ELF-1 (cell line): ENCODE data around the gene STX10.

Experiments used
- DNase-seq: peaks from one replicate; pipeline ENCODE4 v3.0.0-alpha.2; 2016; ENCODE audit warnings: low read depth, low spot score

STX10 gene

DNA sequence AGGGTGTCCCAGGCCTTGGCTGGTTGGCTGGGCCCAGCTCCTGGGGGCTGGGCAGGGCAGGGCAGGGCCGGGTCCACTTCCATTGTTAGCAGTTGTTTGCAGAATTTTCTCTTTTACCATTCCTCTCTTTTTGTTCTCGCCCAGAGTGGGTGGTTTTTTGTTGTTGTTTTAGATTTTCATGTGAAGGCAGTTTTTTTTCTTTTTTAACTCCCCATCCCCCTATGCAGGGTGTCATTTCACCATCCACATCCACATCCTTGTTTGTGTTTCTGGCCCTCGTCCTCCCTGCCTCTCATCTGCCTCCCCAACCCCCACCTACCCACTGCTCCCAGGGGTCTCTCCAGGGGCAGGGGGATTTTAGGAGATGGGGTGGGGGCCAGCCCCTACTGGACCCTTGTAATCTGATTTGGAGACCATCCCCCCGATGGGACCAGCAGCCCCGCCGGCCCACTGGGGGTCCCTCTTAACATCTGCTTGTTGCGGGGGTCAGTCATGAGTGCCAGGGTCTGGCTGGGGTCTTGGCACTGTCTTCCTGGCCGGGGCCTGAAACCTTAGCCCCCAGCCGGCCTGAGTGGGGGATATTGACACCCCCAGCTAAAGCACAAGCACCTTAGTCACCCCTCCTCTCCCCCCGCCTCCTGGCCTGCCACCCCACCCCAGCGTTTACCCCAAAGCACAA is 10.4 kb downstream of the STX10 start:
- DNase-seq, result no peak

DNA sequence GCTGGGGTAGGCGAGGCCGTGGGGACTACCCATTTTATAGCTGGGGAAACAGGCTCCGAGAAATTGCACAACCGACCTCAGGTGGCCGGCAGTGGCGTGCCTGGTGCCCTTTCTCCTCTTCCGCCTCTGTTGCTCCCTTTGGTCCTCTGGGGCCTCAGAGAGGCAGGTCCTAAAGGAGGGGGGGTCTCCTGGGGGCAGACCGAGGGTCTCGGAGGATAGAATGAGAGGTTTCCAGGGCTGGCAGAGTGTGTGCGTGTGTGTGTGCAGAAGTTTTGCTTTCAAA is 11.3 kb downstream of the STX10 start:
- DNase-seq, result no peak

DNA sequence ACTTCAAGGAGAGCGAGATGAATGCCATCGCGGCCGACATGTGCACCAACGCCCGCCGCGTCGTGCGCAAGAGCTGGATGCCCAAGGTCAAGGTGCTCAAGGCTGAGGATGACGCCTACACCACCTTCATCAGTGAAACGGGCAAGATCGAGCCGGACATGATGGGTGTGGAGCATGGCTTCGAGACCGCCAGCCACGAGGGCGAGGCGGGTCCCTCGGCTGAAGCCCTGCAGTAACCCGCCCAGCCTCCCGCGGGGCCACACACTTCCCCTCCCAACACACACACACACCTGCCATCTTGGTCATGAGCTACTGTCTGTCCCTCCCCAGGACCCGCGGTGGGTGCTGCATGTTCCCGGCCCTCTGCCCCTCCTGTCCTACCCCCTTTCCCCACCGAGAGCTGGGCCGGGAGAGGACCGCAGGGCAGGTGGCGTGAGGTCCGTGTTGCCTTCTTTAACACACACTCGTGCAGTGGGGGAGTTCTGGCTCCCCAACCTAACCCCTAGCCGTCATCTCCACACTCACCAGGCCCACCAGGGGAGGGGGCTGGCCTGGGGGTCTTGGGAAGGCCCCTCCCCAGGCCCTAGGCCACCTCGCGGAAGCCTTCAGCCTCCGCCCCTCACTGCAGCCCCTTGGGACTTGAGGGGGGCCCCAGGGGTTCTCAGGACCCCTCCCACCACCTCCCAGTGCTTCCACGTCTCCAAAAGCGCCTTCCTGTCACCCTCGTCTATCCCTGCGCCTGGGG is 11.8 kb downstream of the STX10 start:
- DNase-seq, result no peak

DNA sequence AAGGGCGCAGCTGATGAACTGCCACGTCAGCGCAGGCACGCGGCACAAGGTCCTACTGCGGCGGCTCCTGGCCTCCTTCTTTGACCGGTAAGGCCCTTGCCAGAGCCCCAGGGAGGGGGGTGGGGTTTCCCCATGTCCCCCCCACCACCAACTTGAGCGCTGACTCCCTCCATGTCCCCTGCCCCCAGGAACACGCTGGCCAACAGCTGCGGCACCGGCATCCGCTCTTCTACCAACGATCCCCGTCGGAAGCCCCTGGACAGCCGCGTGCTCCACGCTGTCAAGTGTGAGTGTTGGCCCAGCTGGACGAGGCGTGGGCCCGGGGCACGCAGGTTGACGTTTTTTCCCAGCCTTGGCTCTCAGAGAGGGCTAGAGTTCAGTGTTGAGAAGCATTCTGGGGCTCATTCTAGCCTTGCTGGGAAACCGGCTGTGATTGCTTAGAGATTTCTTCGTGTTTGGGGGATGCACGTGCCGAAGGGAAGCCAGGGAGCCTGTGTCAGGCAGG is 12.8 kb downstream of the STX10 start:
- no peak for DNase-seq

DNA sequence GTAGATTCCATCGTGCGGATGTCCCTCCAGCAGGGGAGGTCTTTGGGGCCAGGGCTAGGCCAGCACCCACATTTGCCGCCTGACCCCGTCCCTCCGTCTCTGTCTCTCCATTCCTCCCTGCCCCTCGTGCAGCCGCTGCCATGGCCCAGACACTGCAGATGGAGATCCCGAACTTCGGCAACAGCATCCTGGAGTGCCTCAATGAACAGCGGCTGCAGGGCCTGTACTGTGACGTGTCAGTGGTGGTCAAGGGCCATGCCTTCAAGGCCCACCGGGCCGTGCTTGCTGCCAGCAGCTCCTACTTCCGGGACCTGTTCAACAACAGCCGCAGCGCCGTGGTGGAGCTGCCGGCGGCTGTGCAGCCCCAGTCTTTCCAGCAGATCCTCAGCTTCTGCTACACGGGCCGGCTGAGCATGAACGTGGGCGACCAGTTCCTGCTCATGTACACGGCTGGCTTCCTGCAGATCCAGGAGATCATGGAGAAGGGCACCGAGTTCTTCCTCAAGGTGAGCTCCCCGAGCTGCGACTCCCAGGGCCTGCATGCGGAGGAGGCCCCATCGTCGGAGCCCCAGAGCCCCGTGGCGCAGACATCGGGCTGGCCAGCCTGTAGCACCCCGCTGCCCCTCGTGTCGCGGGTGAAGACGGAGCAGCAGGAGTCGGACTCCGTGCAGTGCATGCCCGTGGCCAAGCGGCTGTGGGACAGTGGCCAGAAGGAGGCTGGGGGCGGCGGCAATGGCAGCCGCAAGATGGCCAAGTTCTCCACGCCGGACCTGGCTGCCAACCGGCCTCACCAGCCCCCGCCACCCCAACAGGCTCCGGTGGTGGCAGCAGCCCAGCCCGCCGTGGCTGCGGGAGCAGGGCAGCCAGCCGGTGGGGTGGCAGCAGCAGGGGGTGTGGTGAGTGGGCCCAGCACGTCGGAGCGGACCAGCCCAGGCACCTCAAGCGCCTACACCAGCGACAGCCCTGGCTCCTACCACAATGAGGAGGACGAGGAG is 14.8 kb downstream of the STX10 start:
- no peak for DNase-seq

DNA sequence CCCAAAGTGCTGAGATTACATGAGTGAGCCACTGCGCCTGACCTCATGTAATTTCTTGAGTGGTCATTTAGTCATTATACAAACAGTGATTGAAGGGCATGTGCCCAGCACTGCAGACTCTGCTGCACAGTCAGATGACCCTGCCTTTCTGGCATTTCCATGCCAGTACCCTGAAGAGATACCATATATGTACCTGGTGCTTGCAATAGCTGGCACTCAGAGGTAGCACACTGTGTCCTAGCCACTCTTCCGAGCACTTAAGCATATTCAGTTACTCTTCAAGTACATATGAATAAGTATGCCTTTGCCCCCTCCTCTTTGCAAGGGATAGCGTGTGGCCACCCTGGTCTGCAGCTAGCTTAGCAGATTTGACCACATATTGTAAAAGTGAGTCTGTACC is 15.5 kb downstream of the STX10 start:
- no peak for DNase-seq

DNA sequence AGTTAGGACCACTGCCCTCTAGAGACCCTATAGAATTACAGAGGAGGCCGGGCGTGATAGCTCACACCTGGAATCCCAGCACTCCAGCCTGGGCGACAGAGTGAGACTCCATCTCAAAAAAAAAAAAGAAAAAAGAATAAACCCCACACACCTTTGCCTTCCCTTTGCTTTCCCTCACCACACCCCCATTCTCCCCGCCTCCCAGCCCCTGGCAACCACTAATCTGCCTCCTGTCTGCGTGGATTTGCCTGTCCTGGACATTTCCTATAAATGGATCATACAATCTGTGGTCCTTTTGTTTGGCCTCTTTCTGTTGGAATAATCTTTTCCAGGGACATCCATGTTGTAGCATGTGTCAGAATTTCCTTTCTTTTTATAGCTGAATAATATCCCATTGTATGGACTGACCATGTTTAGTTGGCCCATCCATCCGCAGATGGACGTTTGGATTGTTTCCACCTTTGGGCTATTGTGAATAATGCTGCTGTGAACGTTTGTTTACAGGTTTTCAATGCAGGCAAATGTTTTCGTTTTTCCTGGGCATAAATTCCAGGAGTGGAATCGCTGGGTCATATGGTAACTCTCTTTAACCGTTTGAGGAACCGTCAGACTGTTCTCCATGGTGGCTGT is 16.8 kb downstream of the STX10 start:
- DNase-seq, result no peak

DNA sequence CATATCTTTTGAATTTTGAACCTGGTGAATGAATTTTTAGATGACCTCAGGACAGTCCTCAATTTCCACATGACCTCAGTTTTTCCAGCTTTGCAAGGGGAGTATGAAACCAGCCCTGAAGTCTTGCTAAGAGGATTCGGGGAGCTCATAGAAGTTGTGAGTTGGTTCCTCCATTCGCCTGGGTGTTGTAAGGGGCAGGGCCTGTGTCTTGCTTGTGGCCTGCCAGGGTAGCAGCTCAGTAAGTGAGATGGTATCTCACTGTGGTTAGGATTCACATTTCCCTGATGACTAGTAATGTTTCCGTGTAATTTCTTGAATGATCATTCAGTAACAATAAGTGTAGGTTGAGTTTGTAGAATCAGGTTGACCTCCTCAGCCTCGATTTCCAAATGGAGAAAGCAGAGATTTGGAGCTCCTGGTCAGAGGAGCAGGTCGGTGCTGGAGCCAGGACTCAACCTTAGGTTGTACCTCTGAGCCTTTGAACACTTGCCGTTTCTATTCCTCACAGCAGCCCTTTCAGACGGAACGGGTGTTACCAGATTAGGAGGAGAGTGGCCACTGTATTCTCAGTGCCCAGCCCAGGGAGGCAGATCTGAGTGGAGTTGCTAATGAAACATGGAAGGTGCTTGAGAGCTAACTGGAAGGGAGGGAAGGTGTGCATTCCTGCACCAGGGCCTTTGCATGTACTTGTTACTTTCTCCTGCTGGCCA is 17.5 kb downstream of the STX10 start:
- DNase-seq, result no peak

DNA sequence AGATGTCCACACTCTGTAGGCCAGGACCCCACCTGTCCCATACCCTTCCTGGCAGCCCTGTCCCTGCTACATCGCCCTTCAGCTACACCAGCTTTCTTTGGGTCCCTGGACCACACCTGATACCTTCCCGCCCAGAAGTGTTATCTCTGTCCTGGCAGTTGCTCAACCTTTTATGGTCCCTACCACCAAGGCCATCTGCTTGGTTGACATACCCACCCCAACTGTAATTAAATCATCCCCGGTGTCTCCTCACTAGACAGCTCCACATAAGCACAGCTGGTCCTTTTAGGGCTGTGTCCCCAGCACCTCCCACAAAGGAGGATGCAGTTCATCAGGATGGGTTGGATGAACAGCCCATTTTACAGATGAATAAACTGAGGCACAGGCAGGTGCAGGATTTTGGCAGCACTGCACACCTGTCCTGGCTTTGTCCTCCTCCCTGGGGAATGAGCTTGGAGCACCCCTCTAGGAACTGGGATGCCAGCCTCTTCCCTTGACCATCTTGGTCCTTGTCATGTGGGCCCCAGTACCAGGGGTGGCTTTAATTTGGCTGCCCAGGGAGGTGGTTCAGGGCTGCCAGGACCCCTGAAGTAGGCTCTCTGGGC is 19.2 kb downstream of the STX10 start:
- no peak for DNase-seq

DNA sequence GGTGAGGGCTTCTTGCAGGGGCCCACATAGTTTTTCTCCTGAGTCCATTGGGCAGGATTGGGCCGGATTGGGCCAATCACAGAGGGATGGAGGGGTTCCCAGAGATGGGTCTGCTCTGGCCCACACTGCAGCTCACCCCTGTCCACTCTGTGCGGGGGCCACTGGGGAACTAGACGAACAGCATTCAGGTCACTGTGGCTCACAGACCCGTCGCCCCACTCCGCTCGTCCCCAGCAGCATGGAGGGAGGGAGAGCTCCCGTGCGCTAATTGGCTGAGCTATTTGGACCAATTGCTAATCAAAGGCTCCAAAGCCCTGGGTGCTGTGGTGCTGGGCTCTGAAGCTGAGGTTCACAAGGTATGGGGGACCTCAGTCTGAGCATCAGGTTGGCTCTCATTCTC is 20.8 kb downstream of the STX10 start:
- DNase-seq, result no peak

DNA sequence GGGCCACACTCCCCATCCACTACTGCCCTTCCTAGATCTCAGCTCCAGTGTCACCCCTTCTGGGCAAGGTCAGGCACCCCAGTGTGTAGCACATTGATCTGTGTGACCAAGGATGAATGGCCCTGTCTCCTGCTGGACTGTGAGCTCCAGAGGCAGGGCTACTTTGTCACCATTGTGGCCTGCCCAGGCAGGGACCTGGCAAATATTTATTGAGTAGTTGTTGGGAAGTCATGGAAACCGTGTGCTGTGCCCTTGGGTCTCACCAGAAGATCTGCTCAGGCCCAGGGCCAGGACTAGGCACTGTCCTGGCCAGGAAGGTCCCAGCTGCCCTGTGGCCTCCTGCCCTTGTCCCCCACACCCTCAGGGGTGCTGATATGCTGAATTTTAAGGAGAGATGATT is 21.6 kb downstream of the STX10 start:
- no peak for DNase-seq

DNA sequence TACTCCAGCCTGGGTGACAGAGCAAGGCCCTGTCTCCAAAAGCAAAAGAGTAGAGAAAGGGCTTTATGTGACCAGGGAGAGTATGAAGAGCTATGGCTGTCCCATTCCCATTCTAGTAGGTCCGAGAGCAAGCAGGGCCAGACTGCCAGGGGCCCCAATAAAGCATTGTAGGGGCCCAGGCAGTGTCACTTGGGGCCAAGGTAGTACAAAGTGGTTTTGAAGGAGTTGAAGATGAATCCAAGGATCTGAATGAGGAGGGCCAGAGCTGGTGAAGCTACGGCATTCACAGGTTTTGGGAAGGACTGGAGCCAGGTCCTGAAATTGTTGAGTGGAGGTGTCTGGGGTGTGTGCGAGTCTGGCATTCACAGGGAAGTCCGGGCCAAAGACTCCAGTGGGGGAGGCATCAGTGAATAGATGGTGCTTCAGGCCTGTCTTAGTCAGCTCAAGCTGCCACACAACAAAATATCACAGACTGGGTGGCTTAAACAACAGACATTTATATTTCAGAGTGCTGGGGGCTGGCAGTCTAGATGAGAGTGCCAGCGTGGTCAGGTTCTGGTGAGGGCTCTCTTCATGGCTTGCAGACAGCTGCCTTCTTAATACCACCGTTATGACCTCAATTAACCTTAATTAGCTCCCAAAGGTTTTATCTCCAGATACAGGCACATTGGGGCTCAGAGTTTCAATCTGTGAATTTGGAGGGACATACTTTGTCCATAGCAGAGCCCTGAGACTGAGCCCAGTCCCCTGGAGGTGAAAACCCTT is 22.2 kb downstream of the STX10 start:
- no peak for DNase-seq

DNA sequence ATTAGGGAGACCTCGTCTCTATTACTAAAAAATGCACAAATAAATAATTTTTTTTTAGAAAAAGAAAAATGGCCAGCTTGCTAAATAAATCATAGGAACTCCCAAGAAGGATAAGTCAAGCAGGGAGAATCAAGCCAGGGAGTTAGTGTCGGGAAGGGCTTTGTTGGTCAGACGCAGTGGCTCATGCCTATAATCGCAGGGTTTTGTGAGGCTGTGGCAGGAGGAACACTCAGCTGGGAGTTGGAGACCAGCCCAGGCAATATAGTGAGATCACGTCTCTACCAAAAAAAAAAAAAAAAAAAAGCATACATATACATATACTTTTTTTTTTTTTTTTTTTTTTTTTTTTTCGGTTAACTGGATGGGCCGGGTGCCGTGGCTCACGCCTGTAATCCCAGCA is 23.1 kb downstream of the STX10 start:
- DNase-seq, result no peak

DNA sequence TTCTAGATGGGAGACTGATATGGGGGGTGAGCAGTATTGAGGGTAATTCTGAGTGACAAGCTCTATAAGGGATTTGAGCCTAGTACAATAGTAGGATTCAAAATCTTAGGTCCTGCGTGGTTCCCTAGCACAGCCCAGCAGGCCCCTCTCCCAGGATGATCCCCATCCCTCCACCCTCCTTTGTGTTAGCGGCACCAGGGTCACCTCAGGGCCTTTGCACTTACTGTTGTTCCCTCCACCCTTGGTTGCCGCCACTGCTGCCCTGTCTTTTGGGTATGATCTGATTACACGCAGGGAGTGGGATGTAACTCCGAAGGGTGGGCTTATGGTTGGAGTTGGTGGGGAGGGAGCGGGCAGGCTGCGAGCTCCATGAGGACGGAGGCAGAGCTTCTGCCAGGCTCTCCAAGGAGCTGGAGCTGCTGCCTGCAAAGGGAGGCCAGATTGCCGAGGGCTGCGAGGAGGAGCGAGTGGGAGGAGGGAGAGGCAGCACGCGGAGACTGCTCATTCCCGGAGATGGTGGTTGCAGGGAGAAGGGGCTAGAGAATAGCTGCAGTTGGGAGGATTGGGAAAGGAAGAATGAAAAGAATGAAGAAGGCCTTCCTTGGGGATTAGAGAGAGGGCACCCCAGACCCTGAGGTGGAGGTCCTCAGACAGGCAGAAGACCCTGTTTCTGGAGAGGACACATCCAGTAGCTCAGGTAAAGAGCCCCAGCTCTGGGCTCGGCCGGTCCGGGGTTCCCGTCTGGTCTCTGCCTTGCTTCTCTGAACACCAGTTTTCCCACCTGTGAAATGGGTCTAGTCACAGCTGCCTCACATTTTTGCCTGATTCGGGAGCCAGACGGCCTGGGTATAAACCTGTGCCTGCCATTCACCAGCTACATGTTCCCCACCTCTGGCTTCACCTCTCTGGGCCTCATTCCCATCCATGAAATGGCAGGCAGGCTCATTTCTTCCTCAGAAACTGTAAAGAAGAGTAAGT is 26.9 kb downstream of the STX10 start:
- no peak for DNase-seq

DNA sequence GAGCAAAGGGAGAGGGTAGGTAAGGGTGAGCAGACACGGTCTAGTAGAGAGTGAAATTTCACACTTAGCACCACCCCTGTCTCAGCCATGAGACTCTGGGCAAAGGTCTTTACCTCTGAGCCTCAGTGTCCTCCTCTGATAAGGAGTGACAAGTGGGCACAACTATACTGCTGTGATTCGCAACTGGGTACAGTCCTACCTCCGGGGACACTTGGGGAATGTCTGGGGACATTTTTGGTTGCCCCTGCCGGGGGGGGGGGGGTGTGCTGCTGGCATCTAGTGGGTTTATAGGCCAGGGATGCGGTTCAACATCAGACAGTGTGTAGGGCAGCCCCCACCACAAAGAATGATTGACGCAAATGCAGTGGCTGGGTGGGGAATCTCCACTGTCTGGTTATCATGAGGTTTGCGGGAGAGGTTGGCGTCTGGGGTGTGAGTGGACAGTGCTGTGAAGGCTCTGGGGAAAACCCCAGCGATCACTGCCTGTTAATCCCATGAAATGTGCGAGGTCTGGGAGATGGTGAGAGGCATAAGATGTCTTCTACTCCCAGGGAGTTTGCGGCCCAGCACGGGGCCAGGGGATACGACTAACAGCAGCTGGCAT is 27.8 kb downstream of the STX10 start:
- DNase-seq, result no peak

DNA sequence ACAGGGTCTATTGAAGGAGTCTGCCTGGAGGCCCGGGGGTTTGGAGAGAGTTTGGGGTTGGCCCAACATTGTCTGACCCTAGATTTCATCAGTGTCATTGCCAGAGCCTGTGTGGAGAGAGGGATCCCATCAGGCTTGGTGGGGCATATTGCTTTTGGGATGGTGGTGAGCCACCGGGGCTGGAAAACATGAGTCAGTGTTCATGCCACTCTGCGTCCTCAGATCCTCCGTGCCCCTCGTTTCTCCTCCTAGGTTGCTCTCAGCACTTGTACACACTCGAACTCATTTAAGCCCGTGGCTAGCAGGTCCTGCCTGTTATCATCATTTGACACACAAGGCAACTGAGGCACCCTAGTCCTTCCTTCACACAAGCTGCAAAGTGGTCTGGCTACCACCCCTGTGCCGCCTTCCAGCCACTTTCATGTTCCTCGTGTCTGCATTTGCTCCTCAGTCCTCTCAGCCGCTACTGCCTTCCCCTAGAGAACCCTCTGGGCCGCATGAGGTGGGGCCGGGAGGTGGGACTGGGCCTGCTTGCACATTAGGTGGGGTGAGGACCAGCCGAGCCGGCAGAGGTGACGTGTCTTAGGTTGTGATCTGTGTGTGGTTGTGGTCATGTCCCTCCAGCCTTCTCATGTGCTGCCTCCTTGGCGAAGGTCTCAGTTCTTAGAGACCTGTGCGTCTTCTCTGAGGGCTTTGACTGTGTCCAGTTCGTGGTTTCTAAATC is 28.5 kb downstream of the STX10 start:
- DNase-seq, result no peak

DNA sequence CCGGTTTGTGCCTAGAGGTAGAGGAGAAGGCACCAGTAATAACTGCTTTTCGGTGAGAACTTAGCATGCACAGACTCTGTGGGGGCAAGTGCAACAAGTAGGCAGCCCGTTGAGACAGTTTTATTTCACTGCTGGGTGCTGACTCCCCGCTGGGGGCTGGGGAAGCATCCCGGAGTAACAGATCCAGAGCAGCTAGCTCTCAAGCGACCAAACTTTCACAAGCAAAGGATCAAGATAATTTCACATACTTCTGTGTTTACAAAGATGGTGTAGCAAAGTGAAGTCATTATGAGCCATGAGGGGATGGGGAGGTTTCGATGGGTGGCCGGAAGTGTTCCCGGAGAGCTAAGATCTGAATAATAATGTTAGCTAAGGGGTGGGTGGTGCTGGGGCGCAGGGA is 29.4 kb downstream of the STX10 start:
- no peak for DNase-seq

DNA sequence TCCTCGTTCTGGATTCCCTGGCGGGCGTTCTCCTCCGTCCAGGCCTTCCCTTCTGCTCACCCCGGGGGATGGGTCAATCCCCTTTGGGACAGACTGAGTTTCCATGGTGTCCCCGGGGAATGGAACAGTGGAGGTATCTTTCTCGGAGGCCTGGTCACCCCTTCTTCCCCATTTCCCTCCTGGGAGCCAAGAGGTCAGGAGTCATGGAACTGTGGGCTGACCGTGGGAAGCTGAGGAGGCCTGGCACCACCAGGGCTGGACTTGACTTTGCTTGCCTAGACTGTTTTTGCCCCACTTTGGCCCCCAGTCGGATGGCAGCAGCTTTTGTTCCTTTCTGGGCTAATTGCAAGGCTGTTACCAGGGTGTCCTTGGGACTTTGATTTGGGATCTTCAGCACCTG is 30.1 kb downstream of the STX10 start:
- no peak for DNase-seq
